Endothelial cell (in vitro differentiated cells): Measurements from ENCODE around the gene NISCH. TPM values are rescaled to one million over a fixed set of nuclear protein-coding genes. Genes with fewer than 3 reads are reported as not detected.

Experiments used
- DNase-seq: peaks from one replicate; pipeline ENCODE4 v3.0.0; 2021; ENCODE audit warnings: low spot score
- H3K27ac Mint-ChIP-seq: one replicate; pipeline ENCODE4 v1.8.0; 2021; ENCODE audit warnings: mixed read lengths, inconsistent platforms; ENCODE audit not compliant: unreplicated experiment
- H3K27me3 Mint-ChIP-seq: one replicate; pipeline ENCODE4 v1.8.0; 2021; ENCODE audit warnings: mild to moderate bottlenecking, moderate library complexity, mixed read lengths, inconsistent platforms; ENCODE audit not compliant: unreplicated experiment
- H3K36me3 Mint-ChIP-seq: one replicate; pipeline ENCODE4 v1.8.0; 2021; ENCODE audit warnings: mild to moderate bottlenecking, low read depth, mixed read lengths, inconsistent platforms; ENCODE audit not compliant: unreplicated experiment
- H3K4me1 Mint-ChIP-seq: one replicate; pipeline ENCODE4 v1.8.0; 2021; ENCODE audit warnings: mild to moderate bottlenecking, mixed read lengths, inconsistent platforms; ENCODE audit not compliant: unreplicated experiment
- H3K4me3 Mint-ChIP-seq: one replicate; pipeline ENCODE4 v1.8.0; 2021; ENCODE audit warnings: mild to moderate bottlenecking, mixed read lengths, inconsistent platforms; ENCODE audit not compliant: unreplicated experiment
- H3K9me3 Mint-ChIP-seq: one replicate; pipeline ENCODE4 v1.8.0; 2021; ENCODE audit warnings: mixed read lengths, inconsistent platforms; ENCODE audit not compliant: unreplicated experiment
- CTCF ChIP-seq: fragments of 200-600 bp; sonication (generic); IDR thresholded peaks from one replicate; pipeline ENCODE4 v1.5.0; 2021; ENCODE audit warnings: antibody characterized with exemption; ENCODE audit not compliant: unreplicated experiment
- total RNA-seq: library from RNA; stranded (reverse); fragmentation: NEBNext Ultra II Directional; extraction: Animal tissue kit (Norgen Biotek cat#: 25700); gene quantifications from one replicate; pipeline ENCODE4 v1.2.1, GENCODE V29; 2021; ENCODE audit not compliant: unreplicated experiment

The NISCH gene
- total RNA-seq, 1 donor from 2014 or later = 261 TPM

- no peak for TF ChIP-seq CTCF
- DNase-seq = no peak
- Mint-ChIP-seq H3K36me3 (peaks cover 31% of the 10 kb centered on the region), H3K4me3 (peak overlapping the region; percentile 27), H3K4me1 (peaks cover 81% of the 10 kb centered on the region), H3K27ac (peak overlapping the region; percentile 91), H3K9me3 (no peaks in the 10 kb centered on the region), H3K27me3 (peaks cover 9% of the 10 kb centered on the region)
Observed at GRCh38 chr3:52431459-52432223, 23.8 kb upstream of the NISCH start.

DNA sequence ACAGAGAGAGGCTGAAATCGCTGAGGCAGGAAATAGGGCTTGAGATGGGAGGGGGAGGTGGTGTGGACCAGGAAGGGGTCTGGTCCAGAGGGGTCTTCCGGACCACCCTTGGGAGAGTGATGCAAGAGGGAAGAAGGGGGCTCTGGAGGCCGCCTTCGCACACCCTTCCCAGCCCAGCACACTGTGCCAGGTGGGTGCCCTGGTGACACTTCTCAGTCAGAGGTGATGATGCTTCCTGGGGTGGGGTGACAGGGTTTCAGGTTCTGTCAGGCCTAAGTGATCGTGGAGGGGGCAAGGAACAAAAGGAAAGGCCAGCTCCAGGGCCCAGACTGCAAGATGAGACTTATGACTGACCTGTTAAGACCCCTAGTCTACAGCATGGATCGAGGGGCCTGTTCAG, 23.2 kb upstream of the NISCH start:
- H3K27me3 Mint-ChIP-seq = peaks cover 9% of the 10 kb centered on the region
- TF ChIP-seq CTCF = no peak
- H3K4me1 Mint-ChIP-seq = peaks cover 81% of the 10 kb centered on the region
- no peaks in the 10 kb centered on the region for H3K9me3 Mint-ChIP-seq
- peaks cover 34% of the 10 kb centered on the region for H3K36me3 Mint-ChIP-seq
- peak overlapping the region; percentile 91 for H3K27ac Mint-ChIP-seq
- no peak for DNase-seq
- peak overlapping the region; percentile 27 for H3K4me3 Mint-ChIP-seq

DNA sequence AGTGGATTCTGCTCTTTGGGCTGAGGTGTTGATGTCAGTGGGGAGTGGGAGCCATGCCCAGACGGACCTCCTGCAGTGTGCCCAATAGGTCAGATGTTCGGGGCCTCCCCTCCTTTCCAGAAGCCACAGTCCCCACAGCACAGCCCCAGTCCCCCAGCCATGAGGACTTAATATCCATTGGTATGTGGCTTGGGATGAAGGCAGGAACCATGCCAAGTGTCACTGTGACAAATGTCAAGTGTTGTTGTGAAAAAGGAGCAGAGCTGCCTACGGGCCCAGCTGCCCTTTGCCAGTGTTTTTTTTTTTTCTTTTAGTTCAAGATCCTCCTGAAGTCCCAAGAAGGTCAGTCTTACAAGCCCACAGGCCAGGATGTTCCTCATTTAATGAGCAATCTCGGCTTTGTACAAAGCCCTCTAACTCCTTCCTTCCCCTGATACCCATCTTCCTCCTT, 22.7 kb upstream of the NISCH start:
- TF ChIP-seq CTCF = no peak
- Mint-ChIP-seq H3K36me3 (peaks cover 36% of the 10 kb centered on the region), H3K9me3 (no peaks in the 10 kb centered on the region), H3K27me3 (peaks cover 7% of the 10 kb centered on the region), H3K4me3 (peak overlapping the region; percentile 44), H3K4me1 (peaks cover 78% of the 10 kb centered on the region), H3K27ac (peak overlapping the region; percentile 91)
- DNase-seq = no peak

DNA sequence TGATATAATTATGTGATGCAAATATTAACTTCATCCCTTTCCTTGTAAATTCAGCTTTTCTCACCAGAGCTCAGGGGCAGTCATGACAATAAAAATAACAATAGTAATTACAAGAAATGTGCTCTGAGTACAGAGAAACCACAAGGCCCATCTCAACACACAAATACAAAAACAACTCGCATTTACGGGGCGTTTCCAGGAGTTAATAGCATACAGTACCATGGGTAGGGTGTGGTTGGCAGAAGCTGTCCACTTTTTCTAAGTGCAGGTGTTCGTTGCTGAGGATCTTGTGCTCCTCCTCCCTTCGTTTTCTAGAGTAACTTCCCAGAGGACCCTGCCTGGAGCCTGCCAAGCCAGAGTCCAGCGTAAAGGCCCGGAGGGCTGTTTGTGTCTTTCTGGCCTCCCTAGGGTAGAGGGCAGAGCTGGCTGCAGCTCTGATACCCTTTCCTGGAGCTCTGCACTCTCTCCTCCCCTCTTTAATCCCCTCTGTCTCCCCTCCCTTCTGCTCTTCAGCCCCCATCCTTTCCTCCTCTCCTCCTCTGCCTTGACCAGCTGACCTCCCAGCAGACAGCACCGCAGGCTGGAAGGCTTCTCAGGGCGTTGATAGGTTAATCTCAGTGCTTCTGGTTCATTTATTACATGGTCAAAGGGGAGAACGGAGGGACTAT, 21.9 kb upstream of the NISCH start:
- Mint-ChIP-seq H3K9me3 (no peaks in the 10 kb centered on the region), H3K27me3 (peaks cover 7% of the 10 kb centered on the region), H3K36me3 (peaks cover 40% of the 10 kb centered on the region), H3K27ac (peak overlapping the region; percentile 91), H3K4me1 (peaks cover 72% of the 10 kb centered on the region), H3K4me3 (peak overlapping the region; percentile 44)
- no peak for DNase-seq
- TF ChIP-seq CTCF = no peak

DNA sequence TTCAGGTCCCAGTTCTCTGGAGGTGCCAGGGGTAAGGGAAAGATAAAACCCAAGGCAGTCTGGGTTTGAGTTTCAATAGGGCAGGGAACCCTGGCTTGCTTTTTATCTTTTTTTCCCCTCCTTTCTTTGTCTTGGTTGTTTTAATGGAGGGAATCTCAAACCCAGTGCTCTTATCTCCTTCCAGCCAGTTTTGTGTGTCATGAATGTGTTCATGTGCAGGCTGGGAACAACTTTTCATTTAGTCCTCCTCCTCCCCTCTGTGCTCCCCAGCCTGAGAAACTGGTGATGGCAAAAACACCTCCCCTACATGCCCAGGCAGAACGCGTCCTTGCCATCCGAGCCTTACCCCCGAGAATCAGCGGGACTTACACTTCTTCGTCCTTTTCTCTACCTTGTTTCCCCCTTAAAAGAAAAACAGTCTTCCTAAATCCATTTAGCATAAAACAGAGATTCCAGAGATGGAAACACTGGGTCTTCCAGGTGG, 21.4 kb upstream of the NISCH start:
- Mint-ChIP-seq H3K4me3 (peak overlapping the region; percentile 62), H3K4me1 (peaks cover 67% of the 10 kb centered on the region), H3K27me3 (peaks cover 6% of the 10 kb centered on the region), H3K9me3 (no peaks in the 10 kb centered on the region), H3K36me3 (peaks cover 41% of the 10 kb centered on the region), H3K27ac (peak overlapping the region; percentile 91)
- no peak for DNase-seq
- TF ChIP-seq CTCF = no peak
